Right cardiac atrium (tissue), 5 donors: ENCODE data around the gene GDPD2. TPM values are rescaled to one million over a fixed set of nuclear protein-coding genes. Genes with fewer than 3 reads are reported as not detected.

Experiments used
- ATAC-seq, 2 donors: fragments of 200-7000 bp; cut with Tn5 transposase; one replicate each; pipeline versions ENCODE4 v1.8.0 to v1.9.1; 2020; ENCODE audit warnings: moderate library complexity in 2 of 2, mild to moderate bottlenecking in 1 of 2
- DNase-seq, 3 donors: peaks; one replicate each; pipeline ENCODE4 v3.0.0-alpha.2; 2020
- H3K27ac ChIP-seq: one replicate; pipeline ENCODE4 v1.5.1; 2013; ENCODE audit warnings: mild to moderate bottlenecking, low read length, control low read depth, moderate library complexity
- H3K27me3 ChIP-seq: one replicate; pipeline ENCODE4 v1.6.1; 2013; ENCODE audit not compliant: control insufficient read depth, insufficient read depth
- H3K4me1 ChIP-seq: one replicate; pipeline ENCODE4 v1.6.1; 2013; ENCODE audit warnings: low read length; ENCODE audit not compliant: control insufficient read depth, insufficient read depth
- H3K4me3 ChIP-seq: one replicate; pipeline ENCODE4 v1.5.1; 2013; ENCODE audit warnings: low read length, control low read depth
- H3K9me3 ChIP-seq: one replicate; pipeline ENCODE4 v1.6.1; 2013; ENCODE audit warnings: low read length; ENCODE audit not compliant: control insufficient read depth
- WGBS: extraction: QIAGEN DNeasy Blood & Tissue Kit; methylation state at CpG from one replicate; pipeline ENCODE4 v1.1.7; 2013; 5-methylcytosine and 5-hydroxymethylcytosine counted together
- intact Hi-C, 4 donors: fragments of 100-400 bp; cut with DNase I; formaldehyde crosslinking; loops; one replicate each; pipeline versions ENCODE4 v1.11.0 to v1.14.0; 2022 to 2023
- polyA plus RNA-seq: library from polyadenylated mRNA; stranded (reverse); fragments of 200-250 nt; gene quantifications from one replicate; pipeline ENCODE4 v1.2.3, GENCODE V29; 2013
- total RNA-seq, 4 donors: library from RNA; stranded (reverse); fragmentation: NEBNext Ultra II Directional; extraction: Animal tissue kit (Norgen Biotek cat#: 25700); gene quantifications; one replicate each; pipeline ENCODE4 v1.2.1, GENCODE V29; 2021
- donor health status: healthy with polysubstance abuse.
- donor health status: DM: no; HTN: yes; CAD: no.
- donor health status: DM: no; HTN: no; CAD: no.
- donor health status: DM: no; HTN: yes; CAD: no; lungs with severe emphysema.
- donor health status: DM: yes; HTN: yes; CAD: no.

Gene GDPD2
- total and polyA plus RNA-seq, 5 donors, result not detected

- ATAC-seq (no peak), DNase-seq (no peak)
- intact Hi-C loops, result no loop called here
- H3K27ac ChIP-seq, result peak overlapping the region; percentile 68
- H3K9me3 ChIP-seq, result no peaks in the 10 kb centered on the region
- H3K4me3 ChIP-seq, result no peak overlapping the region
- 36% methylated on average over 4 of the region's 4 CpGs for WGBS
- H3K4me1 ChIP-seq, result peaks cover 13% of the 10 kb centered on the region
- no peaks in the 10 kb centered on the region for H3K27me3 ChIP-seq
Measured at GRCh38 chrX:70477734-70478075, 54.6 kb downstream of the GDPD2 start.

DNA sequence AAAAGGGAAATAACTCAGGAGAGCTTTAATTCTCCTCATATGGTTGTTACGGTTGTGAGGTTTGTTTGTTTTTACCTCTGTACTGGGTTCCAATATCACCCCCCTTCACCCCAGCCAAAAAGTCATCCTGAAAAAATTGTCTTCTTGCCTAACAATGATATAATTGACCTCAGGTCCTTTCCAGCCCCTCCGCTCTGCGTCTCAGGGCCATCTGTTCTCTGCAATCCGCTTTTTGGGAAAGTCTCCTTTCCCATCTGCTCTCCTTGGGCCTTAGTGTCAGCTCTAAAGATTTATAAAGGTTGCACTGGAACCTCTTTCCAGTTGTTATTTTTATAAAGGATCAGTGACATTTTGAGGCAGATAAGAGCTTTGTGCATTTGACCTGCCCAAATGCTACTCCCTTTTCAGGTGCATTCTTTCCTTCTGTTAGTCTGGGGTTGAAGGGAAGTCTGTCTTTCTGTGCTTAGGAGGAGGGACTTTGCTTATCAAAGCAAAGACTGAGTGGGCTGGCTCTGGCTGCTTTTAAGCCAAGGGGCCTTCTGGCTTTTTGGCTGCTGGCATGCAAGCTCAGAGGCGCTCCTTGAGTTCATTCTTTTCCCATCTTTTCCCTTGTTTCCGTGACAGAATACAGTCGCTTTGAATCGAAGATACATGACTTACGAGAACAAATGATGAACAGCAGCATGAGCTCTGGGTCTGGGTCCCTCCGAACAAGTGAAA lies 55.6 kb downstream of the GDPD2 start:
- Histone ChIP-seq H3K4me3 (no peak overlapping the region), H3K27me3 (no peaks in the 10 kb centered on the region), H3K27ac (peak overlapping the region; percentile 78), H3K9me3 (no peaks in the 10 kb centered on the region), H3K4me1 (peaks cover 13% of the 10 kb centered on the region)
- ATAC-seq, result no peak
- intact Hi-C loops, result no loop called here
- DNase-seq, result no peak
- 63% methylated on average over 10 of the region's 10 CpGs for WGBS

DNA sequence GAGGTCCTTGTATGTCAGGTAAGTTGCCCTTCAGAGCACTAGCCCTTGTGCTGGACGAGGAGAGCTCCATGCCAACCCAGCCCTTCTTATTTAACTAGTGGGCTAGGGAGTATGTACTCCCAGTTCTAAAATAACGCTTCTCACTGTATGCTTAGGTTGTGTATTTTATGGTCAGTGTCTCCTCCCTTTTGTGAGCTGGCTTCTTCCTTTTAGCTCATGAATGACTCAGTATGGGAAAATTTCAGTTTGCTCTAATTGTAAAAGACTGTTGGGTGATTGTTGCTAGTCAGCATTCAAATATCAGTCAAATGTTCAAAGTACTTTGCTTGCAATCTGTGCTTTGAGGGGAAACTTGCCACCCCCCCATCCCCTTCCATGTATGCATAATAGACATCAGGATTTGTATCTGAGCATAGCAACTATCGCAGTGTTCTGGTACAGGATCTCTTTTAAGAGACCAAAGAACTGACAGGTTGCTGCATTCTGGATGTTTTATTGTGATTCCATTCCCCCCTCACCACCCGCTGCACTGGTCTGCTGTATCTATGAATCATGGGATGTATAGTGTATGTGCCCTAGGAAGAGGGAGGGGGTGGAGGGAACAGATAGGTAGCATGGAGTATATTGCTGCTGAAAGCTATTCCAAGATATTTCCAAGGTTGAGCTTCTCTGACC lies 56.3 kb downstream of the GDPD2 start:
- no peaks in the 10 kb centered on the region for H3K9me3 ChIP-seq
- 54% methylated on average over 4 of the region's 4 CpGs for WGBS
- H3K4me1 ChIP-seq, result peaks cover 13% of the 10 kb centered on the region
- no peak for DNase-seq
- intact Hi-C loops, result no loop called here
- no peak overlapping the region for H3K4me3 ChIP-seq
- ATAC-seq, result peak in 1 of 2 donors; percentile 31
- H3K27me3 ChIP-seq, result no peaks in the 10 kb centered on the region
- H3K27ac ChIP-seq, result peak overlapping the region; percentile 97

DNA sequence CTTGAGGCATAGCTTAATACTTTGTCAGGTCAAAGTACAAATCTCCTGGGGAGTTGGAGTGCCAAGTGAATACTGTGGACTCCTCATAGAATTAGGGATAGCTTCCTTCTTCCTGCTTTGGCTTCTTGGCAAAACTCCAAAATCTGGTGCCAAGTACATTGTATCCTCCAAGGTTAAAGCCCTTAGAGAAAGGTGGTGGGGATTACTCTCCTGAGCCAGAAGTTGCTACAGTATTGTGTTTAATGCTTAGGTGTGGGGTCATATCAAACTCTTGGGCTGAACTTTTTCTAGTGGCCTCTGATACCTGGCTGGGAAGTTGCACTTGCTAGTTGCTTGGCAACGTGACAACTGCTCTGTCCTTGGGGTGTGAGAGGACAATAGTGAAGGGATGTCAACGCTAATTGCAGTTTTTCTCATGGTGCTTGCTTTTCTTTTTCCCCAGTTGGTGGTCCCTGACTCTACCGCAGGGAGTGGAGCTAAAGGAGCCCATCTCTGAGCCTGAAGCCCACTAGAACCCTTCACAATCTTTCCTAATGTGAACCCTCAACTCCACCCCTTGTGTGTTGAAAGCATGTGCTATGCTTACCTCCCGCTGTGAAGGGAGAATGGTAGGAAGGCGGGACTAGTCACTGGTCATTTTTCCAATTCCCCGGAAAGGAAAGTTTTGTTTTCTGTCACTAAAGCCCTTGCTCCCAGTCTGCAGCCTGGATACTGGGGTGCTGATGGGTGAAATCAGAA lies 57.0 kb downstream of the GDPD2 start:
- peak; percentile 27 to 34 for ATAC-seq
- intact Hi-C loops, result no loop called here

DNA sequence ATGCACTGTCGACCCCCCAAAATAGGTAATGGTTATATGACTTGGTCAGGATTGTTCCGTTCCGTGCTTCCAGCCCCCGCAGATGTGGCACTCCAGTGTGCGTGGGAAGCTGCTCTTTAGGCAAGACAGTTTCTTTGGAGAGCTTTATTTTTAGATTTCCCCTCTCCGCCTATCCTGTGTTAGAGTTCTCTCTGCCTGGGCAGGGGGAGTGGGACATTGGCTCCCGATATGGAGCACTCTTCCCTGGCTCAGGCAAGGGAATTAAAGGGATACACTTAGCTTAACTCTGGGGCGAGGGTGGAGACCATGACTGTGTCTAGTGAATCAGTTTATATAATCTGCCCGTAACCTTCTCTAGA lies 57.5 kb downstream of the GDPD2 start:
- 22% methylated on average over 9 of the region's 9 CpGs for WGBS
- H3K27ac ChIP-seq, result peak overlapping the region; percentile 97
- ATAC-seq (peak; percentile 76 to 84), DNase-seq (peak in 2 of 3 donors; percentile 24 to 61)
- H3K4me3 ChIP-seq, result peak overlapping the region; percentile 13
- peaks cover 13% of the 10 kb centered on the region for H3K4me1 ChIP-seq
- intact Hi-C loops, result no loop called here
- H3K9me3 ChIP-seq, result no peaks in the 10 kb centered on the region
- H3K27me3 ChIP-seq, result no peaks in the 10 kb centered on the region

More for the DNA sequence above, 57.0 kb downstream of the GDPD2 start:
- DNase-seq, result no peak
- WGBS, result 20% methylated on average over 6 of the region's 6 CpGs
- Histone ChIP-seq H3K9me3 (no peaks in the 10 kb centered on the region), H3K27me3 (no peaks in the 10 kb centered on the region), H3K4me1 (peaks cover 13% of the 10 kb centered on the region), H3K4me3 (peak overlapping the region; percentile 13), H3K27ac (peak overlapping the region; percentile 97)

GRCh38 chrX:70481471-70482270 lies 58.6 kb downstream of the GDPD2 start:
- H3K9me3 ChIP-seq, result no peaks in the 10 kb centered on the region
- H3K4me1 ChIP-seq, result peaks cover 13% of the 10 kb centered on the region
- 49% methylated on average over 8 of the region's 8 CpGs for WGBS
- no peak overlapping the region for H3K4me3 ChIP-seq
- H3K27me3 ChIP-seq, result no peaks in the 10 kb centered on the region
- ATAC-seq (peak; percentile 19 to 30), DNase-seq (no peak)
- H3K27ac ChIP-seq, result peak overlapping the region; percentile 85
- intact Hi-C loops, result no loop called here

DNA sequence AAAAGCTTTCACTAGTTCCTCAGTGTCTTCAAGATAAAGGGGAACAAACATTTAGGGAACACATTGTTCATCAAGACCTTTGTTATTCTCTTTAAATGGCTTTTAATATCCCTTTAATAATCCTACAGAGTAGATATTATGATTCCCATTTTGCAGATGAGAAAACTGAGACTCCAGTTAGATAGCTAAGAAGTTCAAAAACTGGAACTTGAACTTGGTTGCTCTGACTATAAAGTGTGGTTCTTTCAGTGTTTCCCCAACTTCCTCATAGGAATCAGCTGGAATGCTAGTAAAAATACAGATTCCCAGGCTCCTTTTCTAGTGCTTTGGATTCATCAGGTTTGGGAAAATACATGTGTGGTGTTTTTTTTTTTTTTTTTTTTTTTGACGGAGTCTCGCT lies 59.2 kb downstream of the GDPD2 start:
- no peak overlapping the region for H3K4me3 ChIP-seq
- intact Hi-C loops, result no loop called here
- peaks cover 12% of the 10 kb centered on the region for H3K4me1 ChIP-seq
- ATAC-seq (no peak), DNase-seq (no peak)
- WGBS, result 100% methylated on average over 2 of the region's 2 CpGs
- no peak overlapping the region for H3K27ac ChIP-seq
- no peaks in the 10 kb centered on the region for H3K9me3 ChIP-seq
- H3K27me3 ChIP-seq, result no peaks in the 10 kb centered on the region

Other genes starting within 250 kb of the GDPD2 start
- not detected for gene DGAT2L6, start 245.8 kb upstream of the GDPD2 start, total RNA-seq
- not detected for gene DGAT2L6, start 245.8 kb upstream of the GDPD2 start, polyA plus RNA-seq
- not detected for gene AWAT1, start 188.7 kb upstream of the GDPD2 start, total RNA-seq
- gene AWAT1, start 188.7 kb upstream of the GDPD2 start, polyA plus RNA-seq, result not detected
- gene P2RY4, start 163.1 kb upstream of the GDPD2 start, total RNA-seq, result not detected
- gene P2RY4, start 163.1 kb upstream of the GDPD2 start, polyA plus RNA-seq, result 0.05 TPM
- not detected for gene ARR3, start 155.0 kb upstream of the GDPD2 start, total RNA-seq
- not detected for gene ARR3, start 155.0 kb upstream of the GDPD2 start, polyA plus RNA-seq
- gene RAB41, start 141.1 kb upstream of the GDPD2 start, total RNA-seq, result not detected
- not detected for gene RAB41, start 141.1 kb upstream of the GDPD2 start, polyA plus RNA-seq
- 10 to 100 TPM; 34.6 to 41.4 (median 40.4) TPM for gene PDZD11, start 133.4 kb upstream of the GDPD2 start, total RNA-seq
- gene PDZD11, start 133.4 kb upstream of the GDPD2 start, polyA plus RNA-seq, result 64.4 TPM
- under 1 TPM; 0.14 to 0.65 (median 0.44) TPM for gene KIF4A, start 133.2 kb upstream of the GDPD2 start, total RNA-seq
- gene KIF4A, start 133.2 kb upstream of the GDPD2 start, polyA plus RNA-seq, result 0.05 TPM
- gene DLG3, start 21.5 kb downstream of the GDPD2 start, total RNA-seq, result 10 to 100 TPM; 11.9 to 20.8 (median 15.7) TPM
- 7.3 TPM for gene DLG3, start 21.5 kb downstream of the GDPD2 start, polyA plus RNA-seq